ENCODE results near the gene HES1. TPM values are rescaled to one million over a fixed set of nuclear protein-coding genes. Genes with fewer than 3 reads are reported as not detected.

HES1 gene
- total RNA-seq, 1 donor from 2014 or later, result 2.8 TPM

- intact Hi-C loops (cut with micrococcal nuclease), result no loop called here
These were observed 29.5 kb downstream of the HES1 start for GRCh38 chr3:194165271-194166018.

GRCh38 chr3:194166682-194167479 lies 30.9 kb downstream of the HES1 start:
- intact Hi-C loops (cut with micrococcal nuclease), result no loop called here

GRCh38 chr3:194167480-194168282 lies 31.7 kb downstream of the HES1 start:
- intact Hi-C loops (cut with micrococcal nuclease), result no loop called here

- intact Hi-C loops (cut with micrococcal nuclease), result no loop called here
These were observed 33.0 kb downstream of the HES1 start for GRCh38 chr3:194168994-194169393.

GRCh38 chr3:194169595-194169994 lies 33.6 kb downstream of the HES1 start:
- intact Hi-C loops (cut with micrococcal nuclease), result no loop called here

- intact Hi-C loops (cut with micrococcal nuclease), result no loop called here
These were observed 34.8 kb downstream of the HES1 start for GRCh38 chr3:194170793-194171192.

- intact Hi-C loops (cut with micrococcal nuclease), result no loop called here
These were observed 38.5 kb downstream of the HES1 start for GRCh38 chr3:194174406-194174805.

GRCh38 chr3:194174980-194175379 lies 39.0 kb downstream of the HES1 start:
- intact Hi-C loops (cut with micrococcal nuclease), result no loop called here

GRCh38 chr3:194176274-194176991 lies 40.5 kb downstream of the HES1 start:
- intact Hi-C loops (cut with micrococcal nuclease), result no loop called here

- intact Hi-C loops (cut with micrococcal nuclease), result no loop called here
These were observed 41.2 kb downstream of the HES1 start for GRCh38 chr3:194177141-194177540.

- intact Hi-C loops (cut with micrococcal nuclease), result no loop called here
These were observed 42.2 kb downstream of the HES1 start for GRCh38 chr3:194178128-194178527.

- intact Hi-C loops (cut with micrococcal nuclease), result no loop called here
These were observed 42.7 kb downstream of the HES1 start for GRCh38 chr3:194178669-194179068.

GRCh38 chr3:194180570-194180969 lies 44.6 kb downstream of the HES1 start:
- intact Hi-C loops (cut with micrococcal nuclease), result no loop called here

- intact Hi-C loops (cut with micrococcal nuclease), result no loop called here
These were observed 45.9 kb downstream of the HES1 start for GRCh38 chr3:194181612-194182529.

- intact Hi-C loops (cut with micrococcal nuclease), result no loop called here
These were observed 47.3 kb downstream of the HES1 start for GRCh38 chr3:194183271-194183670.

- intact Hi-C loops (cut with micrococcal nuclease), result no loop called here
These were observed 48.4 kb downstream of the HES1 start for GRCh38 chr3:194184265-194184751.

GRCh38 chr3:194184801-194185200 lies 48.9 kb downstream of the HES1 start:
- intact Hi-C loops (cut with micrococcal nuclease), result no loop called here

GRCh38 chr3:194185221-194185620 lies 49.3 kb downstream of the HES1 start:
- intact Hi-C loops (cut with micrococcal nuclease), result no loop called here

GRCh38 chr3:194187233-194187944 lies 51.4 kb downstream of the HES1 start:
- intact Hi-C loops (cut with micrococcal nuclease), result no loop called here

All from T-helper 2 cell treated with Interferon-gamma antibody and Interleukin-4, amounts not matched to agents 100 ng/mL and 5 ng/mL, for 36 hours (primary cell).